Left lung (tissue), 10 donors: Measurements from ENCODE around the gene SYT14. TPM values are rescaled to one million over a fixed set of nuclear protein-coding genes. Genes with fewer than 3 reads are reported as not detected.

Source experiments
- ATAC-seq: fragments of 200-7000 bp; cut with Tn5 transposase; one replicate; pipeline ENCODE4 v1.9.1; 2020; ENCODE audit warnings: moderate library complexity
- DNase-seq, 4 donors: peaks; one replicate each; pipeline ENCODE4 v3.0.0-alpha.2; 2013 to 2020
- H3K27ac ChIP-seq, 2 donors: fragments of 200-600 bp; sonication (generic) in 1 of 2; one replicate each; pipeline versions ENCODE4 v1.5.0 to v1.8.0; 2020 to 2021
- H3K27me3 ChIP-seq, 2 donors: fragments of 200-600 bp; sonication (generic) in 1 of 2; one replicate each; pipeline versions ENCODE4 v1.5.0 to v1.8.0; 2020 to 2021
- H3K36me3 ChIP-seq, 2 donors: fragments of 200-600 bp; sonication (generic) in 1 of 2; one replicate each; pipeline versions ENCODE4 v1.5.0 to v1.8.0; 2020 to 2021
- H3K4me1 ChIP-seq, 2 donors: fragments of 200-600 bp; one replicate each; pipeline ENCODE4 v1.8.0; 2021
- H3K4me3 ChIP-seq, 2 donors: fragments of 200-600 bp; sonication (generic) in 1 of 2; one replicate each; pipeline versions ENCODE4 v1.5.0 to v1.8.0; 2020 to 2021; ENCODE audit warnings: mild to moderate bottlenecking in 1 of 2
- H3K9me3 ChIP-seq, 2 donors: fragments of 200-600 bp; sonication (generic) in 1 of 2; one replicate each; pipeline versions ENCODE4 v1.5.0 to v1.8.0; 2020 to 2021
- CTCF ChIP-seq, 2 donors: fragments of 200-600 bp; sonication (generic) in 1 of 2; IDR thresholded peaks; one replicate each; pipeline versions ENCODE4 v1.5.0 to v1.8.0; 2021; ENCODE audit warnings: antibody characterized with exemption in 2 of 2
- intact Hi-C, 2 donors: fragments of 100-400 bp; cut with DNase I; formaldehyde crosslinking; loops; one replicate each; pipeline versions ENCODE4 v1.11.2 to v1.14.2; 2022
- polyA plus RNA-seq, 6 donors: library from polyadenylated mRNA; unstranded; fragments of 120-200 nt; gene quantifications; one replicate each; pipeline ENCODE4 v1.2.1, GENCODE V29; 2013; ENCODE audit not compliant: insufficient read length in 6 of 6
- total RNA-seq, 2 donors: library from RNA; stranded (reverse); fragmentation: NEBNext Ultra II Directional; extraction: Animal tissue kit (Norgen Biotek cat#: 25700); gene quantifications; one replicate each; pipeline ENCODE4 v1.2.1, GENCODE V29; 2021
- donor health status: DM: no; HTN: yes; CAD: no.
- donor health status: DM: no; HTN: no; CAD: no.

Gene SYT14
- total and polyA plus RNA-seq, 8 donors: 0.16 to 1.1 (median 0.34) TPM; not detected in 1

- H3K4me3 ChIP-seq: no peak overlapping the region
- no peaks in the 10 kb centered on the region for H3K27me3 ChIP-seq
- H3K27ac ChIP-seq: no peak overlapping the region
- TF ChIP-seq CTCF (IDR thresholded peaks at IDR 0.05): no peak
- no peaks in the 10 kb centered on the region for H3K9me3 ChIP-seq
- no peak for ATAC-seq
- H3K4me1 ChIP-seq: no peaks in the 10 kb centered on the region
- peak in 1 of 4 donors; percentile 2 for DNase-seq
- intact Hi-C loops: no loop called here
- no peaks in the 10 kb centered on the region for H3K36me3 ChIP-seq
Measured at GRCh38 chr1:210214573-210215409, 276.8 kb downstream of the SYT14 start.

- no peak overlapping the region for H3K27ac ChIP-seq
- ATAC-seq (no peak), DNase-seq (no peak)
- intact Hi-C loops: no loop called here
- H3K4me3 ChIP-seq: no peak overlapping the region
- no peaks in the 10 kb centered on the region for H3K36me3 ChIP-seq
- no peaks in the 10 kb centered on the region for H3K27me3 ChIP-seq
- H3K9me3 ChIP-seq: no peaks in the 10 kb centered on the region
- H3K4me1 ChIP-seq: peaks cover 0 to under 1% of the 10 kb centered on the region in 2 donors
- TF ChIP-seq CTCF (IDR thresholded peaks at IDR 0.05): no peak
Measured at GRCh38 chr1:210217482-210217881, 279.5 kb downstream of the SYT14 start.

GRCh38 chr1:210218047-210218446 is 280.0 kb downstream of the SYT14 start:
- ATAC-seq (no peak), DNase-seq (no peak)
- intact Hi-C loops: no loop called here
- H3K9me3 ChIP-seq: no peaks in the 10 kb centered on the region
- no peak for TF ChIP-seq CTCF (IDR thresholded peaks at IDR 0.05)
- H3K27ac ChIP-seq: no peak overlapping the region
- H3K4me1 ChIP-seq: peaks cover 0 to 3% of the 10 kb centered on the region in 2 donors
- no peaks in the 10 kb centered on the region for H3K27me3 ChIP-seq
- no peak overlapping the region for H3K4me3 ChIP-seq
- H3K36me3 ChIP-seq: no peaks in the 10 kb centered on the region

Other genes starting within 250 kb of the SYT14 start
- gene HSD11B1, start 233.4 kb upstream of the SYT14 start, total RNA-seq: 10 to 100 TPM in 1 of 2 donors, 1 to 10 TPM in 1; 8.1 to 30.7 TPM
- gene HSD11B1, start 233.4 kb upstream of the SYT14 start, polyA plus RNA-seq: 10 to 100 TPM in 1 of 6 donors, 1 to 10 TPM in 5; 5.1 to 10.3 (median 5.9) TPM
- 10 to 100 TPM in 1 of 2 donors, 1 to 10 TPM in 1; 4.5 to 13.5 TPM for gene TRAF3IP3, start 182.2 kb upstream of the SYT14 start, total RNA-seq
- 1 to 10 TPM; 2.2 to 3.4 (median 3.0) TPM for gene TRAF3IP3, start 182.2 kb upstream of the SYT14 start, polyA plus RNA-seq
- 1 to 10 TPM; 1.8 to 2.2 TPM for gene C1orf74, start 153.7 kb upstream of the SYT14 start, total RNA-seq
- gene C1orf74, start 153.7 kb upstream of the SYT14 start, polyA plus RNA-seq: 1 to 10 TPM; 2.7 to 3.4 (median 3.2) TPM
- gene IRF6, start 132.1 kb upstream of the SYT14 start, total RNA-seq: 10 to 100 TPM; 15.7 to 26.5 TPM
- gene IRF6, start 132.1 kb upstream of the SYT14 start, polyA plus RNA-seq: 10 to 100 TPM; 17.4 to 23.6 (median 19.3) TPM
- gene UTP25, start 110.2 kb upstream of the SYT14 start, total RNA-seq: 1 to 10 TPM; 4.1 to 7.2 TPM
- gene UTP25, start 110.2 kb upstream of the SYT14 start, polyA plus RNA-seq: 10 to 100 TPM in 4 of 6 donors, 1 to 10 TPM in 2; 9.8 to 11.5 (median 11.0) TPM